A549 (cell line): Measurements from ENCODE around the gene LCN9. TPM values are rescaled to one million over a fixed set of nuclear protein-coding genes. Genes with fewer than 3 reads are reported as not detected.

Experiments
- ATAC-seq, 2 experiments: fragments of 200-7000 bp in 1 of 2; fragments of >200 bp in 1 of 2; cut with Nextera tagmentation in 1 of 2; cut with Tn5 transposase in 1 of 2; 3 replicates each; pipeline versions ENCODE4 v1.8.0 to v1.9.1; 2018 to 2020; ENCODE audit warnings: mild to moderate bottlenecking in 1 of 2, moderate library complexity in 1 of 2
- CTCF ChIA-PET: fragments of 300-600 bp; sonication (Branson Sonifier 250); formaldehyde crosslinking; extraction: SDS; loops from one replicate; lab custom pipeline; 2021; ENCODE audit warnings: antibody characterized with exemption, inconsistent platforms; lab: Yijun Ruan, JAX
- POLR2A ChIA-PET: fragments of 350-600 bp; formaldehyde crosslinking; extraction: SDS; loops from one replicate; lab custom pipeline; 2021; ENCODE audit warnings: antibody characterized with exemption, inconsistent platforms; lab: Yijun Ruan, JAX
- DNase-seq, 2 experiments: peaks; one replicate each; pipeline versions ENCODE4 v3.0.0 to v3.0.0-alpha.2; 2011 to 2016; ENCODE audit warnings: low read depth in 1 of 2, low spot score in 1 of 2
- FAIRE-seq: peaks from 2 replicates; lab custom pipeline; 2011; peaks lifted over from hg19 to GRCh38; lab: Jason Lieb, UNC
- H3K27ac ChIP-seq, 2 experiments: fragments of >200 bp; sonication (Bioruptor Twin); formaldehyde crosslinking; 3 replicates each; pipeline ENCODE4 v1.5.1; 2016 to 2017
- H3K4me1 ChIP-seq: fragments of >200 bp; sonication (Bioruptor Twin); formaldehyde crosslinking; 3 replicates; pipeline ENCODE4 v1.6.1; 2016
- H3K4me2 ChIP-seq: fragments of >200 bp; sonication (Bioruptor Twin); formaldehyde crosslinking; 3 replicates; pipeline ENCODE4 v1.6.1; 2016
- H3K4me3 ChIP-seq: fragments of >200 bp; sonication (Bioruptor Twin); formaldehyde crosslinking; 3 replicates; pipeline ENCODE4 v1.5.1; 2016
- H3K9me3 ChIP-seq: fragments of >200 bp; sonication (Bioruptor Twin); formaldehyde crosslinking; 3 replicates; pipeline ENCODE4 v1.6.1; 2016
- BHLHE40 ChIP-seq: IDR thresholded peaks from 2 replicates; pipeline ENCODE4 v1.6.1; 2012; ENCODE audit warnings: low read depth, low read length, inconsistent platforms
- CBX2 ChIP-seq: fragments of 200-600 bp; sonication (generic); IDR thresholded peaks from 2 replicates; pipeline ENCODE4 v1.6.1; 2016; ENCODE audit warnings: low read depth, mild to moderate bottlenecking, borderline replicate concordance
- CBX8 ChIP-seq: fragments of 200-600 bp; sonication (generic); IDR thresholded peaks from 2 replicates; pipeline ENCODE4 v1.6.1; 2016
- CHD2 ChIP-seq: fragments of 150-350 bp; IDR thresholded peaks from 2 replicates; pipeline ENCODE4 v1.6.1; 2014; ENCODE audit warnings: low read length; ENCODE audit not compliant: partially characterized antibody
- CHD4 ChIP-seq: fragments of 200-600 bp; sonication (generic); IDR thresholded peaks from 2 replicates; pipeline ENCODE4 v1.6.1; 2016; ENCODE audit warnings: antibody characterized with exemption, mild to moderate bottlenecking, borderline replicate concordance
- E2F6 ChIP-seq: IDR thresholded peaks from 2 replicates; pipeline ENCODE4 v1.6.1; 2012; ENCODE audit warnings: low read depth, borderline replicate concordance
- FOSL2 ChIP-seq, 2 experiments: fragments of 450-650 bp in 1 of 2; fragments of >200 bp in 1 of 2; sonication (Bioruptor Twin) in 1 of 2; formaldehyde crosslinking; IDR thresholded peaks; 2 replicates each; pipeline versions ENCODE4 v1.5.0 to v1.6.1; 2016 to 2020; ENCODE audit warnings: mild to moderate bottlenecking in 1 of 2, moderate library complexity in 1 of 2
- GATA3 ChIP-seq: IDR thresholded peaks from 2 replicates; pipeline ENCODE4 v1.6.1; 2012; ENCODE audit warnings: borderline replicate concordance
- HOXA7 ChIP-seq: fragments of 250-450 bp; sonication (Bioruptor Pico); IDR thresholded peaks from 2 replicates; pipeline ENCODE4 v1.5.0; 2020; ENCODE audit warnings: mild to moderate bottlenecking, moderate library complexity
- KDM5A ChIP-seq: fragments of 200-600 bp; sonication (generic); IDR thresholded peaks from 2 replicates; pipeline ENCODE4 v1.6.1; 2016; ENCODE audit warnings: antibody characterized with exemption, mild to moderate bottlenecking
- MAFK ChIP-seq: fragments of 450-650 bp; IDR thresholded peaks from 2 replicates; pipeline ENCODE4 v1.6.1; 2014; ENCODE audit not compliant: partially characterized antibody
- MAX ChIP-seq: IDR thresholded peaks from 2 replicates; pipeline ENCODE4 v1.6.1; 2012
- MAZ ChIP-seq: fragments of 150-350 bp; IDR thresholded peaks from 2 replicates; pipeline ENCODE4 v1.6.1; 2014; ENCODE audit warnings: antibody characterized with exemption, low read depth, low read length, borderline replicate concordance
- MYC ChIP-seq: IDR thresholded peaks from 2 replicates; pipeline ENCODE4 v1.6.1; 2012; ENCODE audit warnings: mild to moderate bottlenecking, inconsistent platforms, low read length, improper control_type of control experiment, borderline replicate concordance
- PBX3 ChIP-seq: IDR thresholded peaks from 2 replicates; pipeline ENCODE4 v1.6.1; 2012
- PHF8 ChIP-seq: fragments of 200-600 bp; sonication (generic); IDR thresholded peaks from 2 replicates; pipeline ENCODE4 v1.6.1; 2016; ENCODE audit warnings: low read depth, mild to moderate bottlenecking, antibody characterized with exemption, moderate library complexity, borderline replicate concordance
- POLR2A ChIP-seq: IDR thresholded peaks from 2 replicates; pipeline ENCODE4 v1.6.1; 2012; ENCODE audit warnings: mild to moderate bottlenecking, low read length
- POLR2AphosphoS2 ChIP-seq: conservative IDR thresholded peaks from 2 replicates; pipeline ENCODE4 v1.6.1; 2012; ENCODE audit warnings: low read length, improper control_type of control experiment, inconsistent platforms
- RARB ChIP-seq: fragments of 250-450 bp; sonication (Bioruptor Pico); IDR thresholded peaks from 2 replicates; pipeline ENCODE4 v1.8.0; 2021; ENCODE audit warnings: mild to moderate bottlenecking, moderate library complexity
- RCOR1 ChIP-seq: fragments of 150-350 bp; IDR thresholded peaks from 2 replicates; pipeline ENCODE4 v1.6.1; 2014; ENCODE audit warnings: antibody characterized with exemption, low read length, low read depth
- REST ChIP-seq: fragments of 200-600 bp; sonication (generic); IDR thresholded peaks from 2 replicates; pipeline ENCODE4 v1.6.1; 2016; ENCODE audit warnings: antibody characterized with exemption, mild to moderate bottlenecking, moderate library complexity
- SREBF2 ChIP-seq: fragments of 450-650 bp; IDR thresholded peaks from 2 replicates; pipeline ENCODE4 v1.6.1; 2014; ENCODE audit warnings: mild to moderate bottlenecking, moderate library complexity
- TFCP2L1 ChIP-seq: fragments of 250-450 bp; sonication (Bioruptor Pico); IDR thresholded peaks from 2 replicates; pipeline ENCODE4 v1.5.0; 2021; ENCODE audit warnings: mild to moderate bottlenecking
- TP53 ChIP-seq: fragments of 250-450 bp; sonication (Bioruptor Pico); IDR thresholded peaks from 2 replicates; pipeline ENCODE4 v1.5.0; 2021; ENCODE audit warnings: mild to moderate bottlenecking, moderate library complexity
- ZC3H11A ChIP-seq: fragments of 450-650 bp; IDR thresholded peaks from 2 replicates; pipeline ENCODE4 v1.6.1; 2014; ENCODE audit warnings: antibody characterized with exemption, mild to moderate bottlenecking
- ZSCAN20 ChIP-seq: fragments of 250-450 bp; sonication (Bioruptor Pico); IDR thresholded peaks from 2 replicates; pipeline ENCODE4 v1.8.0; 2022; ENCODE audit warnings: mild to moderate bottlenecking, moderate library complexity
- WGBS: methylation state at CpG from one replicate; pipeline ENCODE4 v1.1.6; 2017; ENCODE audit errors: missing lambda C conversion rate; 5-methylcytosine and 5-hydroxymethylcytosine counted together
- polyA plus RNA-seq, 4 experiments: library from polyadenylated mRNA; depleted of rRNA in 3 of 4; stranded (reverse); fragments of >200 nt; fragmentation: RNase III in 1 of 4; extraction: RNeasy Plus Mini Kit Qiagen cat#74134 plus additional on column Dnase treatment in 1 of 4; gene quantifications; 2 replicates in 3 of 4; 3 replicates in 1 of 4; pipeline ENCODE4 v1.2.3, GENCODE V29; 2011 to 2017

LCN9 gene
- polyA plus RNA-seq, 2 of the 4 experiments (the other 2 are of a cell fraction): not detected

- no peak for DNase-seq
- no peak for TF ChIP-seq KDM5A
- TF ChIP-seq HOXA7 (CRISPR knock-in tag): no peak
- no peak for TF ChIP-seq MAX
- no peak for TF ChIP-seq CBX2
- no peak for TF ChIP-seq CBX8
- no peak for TF ChIP-seq MAZ
- TF ChIP-seq ZSCAN20 (CRISPR knock-in tag): no peak
- TF ChIP-seq POLR2AphosphoS2: no peak
- Histone ChIP-seq H3K4me3 (no peak overlapping the region), H3K4me1 (peaks cover 4% of the 10 kb centered on the region; the same call in 1 of the 3 replicates), H3K27ac (no peak overlapping the region), H3K9me3 (no peaks in the 10 kb centered on the region), H3K4me2 (no peak overlapping the region)
- WGBS: 81% methylated on average over 6 of the region's 12 CpGs
- FAIRE-seq: no peak
- POLR2A ChIA-PET: no interaction called here
- no peak for ATAC-seq
- CTCF ChIA-PET: interaction anchor here (1.1 to 1.6 kb wide), 3 partner anchors 11 to 73 kb away, joined by 3 to 7 read pairs (median 4); no protein-coding TSS in a partner anchor
Observed at GRCh38 chr9:135695642-135696041, 32.5 kb downstream of the LCN9 start.

- peaks cover 5% of the 10 kb centered on the region; the same call in 1 of the 3 replicates for H3K4me1 ChIP-seq
- FAIRE-seq (no peak), DNase-seq (no peak), ATAC-seq (no peak)
- H3K4me3 ChIP-seq: no peak overlapping the region
- WGBS: 61% methylated on average over 8 of the region's 16 CpGs
- H3K27ac ChIP-seq: no peak overlapping the region
- TF ChIP-seq MYC (no peak), MAFK (no peak), CHD4 (no peak), ZSCAN20 (CRISPR knock-in tag) (no peak), SREBF2 (no peak), RCOR1 (no peak), FOSL2 (IDR thresholded peaks at IDR 0.05) (no peak), FOSL2 (CRISPR knock-in tag; IDR thresholded peaks at IDR 0.05) (no peak), RARB (no peak), E2F6 (no peak), TP53 (CRISPR knock-in tag) (no peak), ZC3H11A (no peak), CBX2 (no peak), TFCP2L1 (CRISPR knock-in tag) (no peak), POLR2A (no peak), CHD2 (no peak), PHF8 (no peak), HOXA7 (CRISPR knock-in tag) (no peak)
- H3K9me3 ChIP-seq: no peaks in the 10 kb centered on the region
- ChIA-PET CTCF (interaction anchor here (1.2 to 1.6 kb wide), 2 partner anchors 10 to 23 kb away, joined by 3 to 7 read pairs; no protein-coding TSS in a partner anchor), POLR2A (no interaction called here)
- no peak overlapping the region for H3K4me2 ChIP-seq
Observed at GRCh38 chr9:135696446-135696845, 33.3 kb downstream of the LCN9 start.

- POLR2A ChIA-PET: no interaction called here
- Histone ChIP-seq H3K4me1 (peaks cover 7% of the 10 kb centered on the region; the same call in 2 of the 3 replicates), H3K27ac (no peak overlapping the region), H3K9me3 (no peaks in the 10 kb centered on the region), H3K4me3 (no peak overlapping the region), H3K4me2 (no peak overlapping the region)
- 61% methylated on average over 15 of the region's 15 CpGs for WGBS
- DNase-seq (no peak), FAIRE-seq (no peak), ATAC-seq (no peak)
- CTCF ChIA-PET: no interaction called here
- TF ChIP-seq TP53 (CRISPR knock-in tag) (no peak), FOSL2 (IDR thresholded peaks at IDR 0.05) (no peak), FOSL2 (CRISPR knock-in tag; IDR thresholded peaks at IDR 0.05) (no peak), BHLHE40 (no peak), PBX3 (no peak), SREBF2 (no peak), MAX (no peak), MAZ (no peak), REST (no peak), GATA3 (no peak), KDM5A (no peak), PHF8 (no peak), POLR2AphosphoS2 (no peak)
Observed at GRCh38 chr9:135697226-135697625, 34.1 kb downstream of the LCN9 start.
